K562 (cell line): ENCODE data around the gene EHBP1L1. TPM values are rescaled to one million over a fixed set of nuclear protein-coding genes. Genes with fewer than 3 reads are reported as not detected.
A peak's percentile ranks its signal among the peaks of the same experiment; 100 is the strongest.

Experiments used
- PYGO2 ChIP-seq: fragments of 450-650 bp; IDR thresholded peaks from 2 replicates; pipeline ENCODE4 v1.6.1; 2016; ENCODE audit warnings: mild to moderate bottlenecking, missing genetic modification characterization, moderate library complexity, missing compliant biosample characterization
- RREB1 ChIP-seq: fragments of 250-450 bp; sonication (Bioruptor Pico); IDR thresholded peaks from 2 replicates; pipeline ENCODE4 v1.4.0; 2020
- TOE1 ChIP-seq, 2 experiments: fragments of 450-650 bp in 1 of 2; sonication (generic) in 1 of 2; formaldehyde crosslinking in 1 of 2; IDR thresholded peaks; 2 replicates each; pipeline versions ENCODE4 v1.7.1 to v1.8.0; 2016 to 2022; ENCODE audit warnings: borderline replicate concordance in 2 of 2, mild to moderate bottlenecking in 2 of 2, antibody characterized with exemption in 1 of 2, inconsistent platforms in 1 of 2, low read depth in 1 of 2, missing genetic modification reagents in 1 of 2, moderate library complexity in 1 of 2
- polyA plus RNA-seq, 8 experiments: library from polyadenylated mRNA; depleted of rRNA in 4 of 8; stranded (reverse) in 5 of 8; unstranded in 3 of 8; fragments of >200 nt; fragmentation: Nextera tagmentation in 2 of 8; fragmentation: Illumina TruSeq in 1 of 8; extraction: Ambion mirVana in 2 of 8; extraction: Trizol in 1 of 8; gene quantifications; 2 replicates each; pipeline versions ENCODE4 v1.2.1 to v1.2.3, GENCODE V29; 2011 to 2014; ENCODE audit warnings: inconsistent platforms in 1 of 8, missing spikeins in 1 of 8
- total RNA-seq, 7 experiments: library from RNA; depleted of rRNA in 6 of 7; stranded (reverse); fragments of >200 nt in 6 of 7; fragmentation: Illumina TruSeq in 2 of 7; extraction: Trizol in 2 of 7; gene quantifications; 2 replicates each; pipeline versions ENCODE4 v1.2.1 to v1.2.3, GENCODE V29; 2011 to 2021; ENCODE audit warnings: low replicate concordance in 1 of 7
- TF ChIP-seq, protein P1 (sequence below), 2 experiments: fragments of 200-800 bp in 1 of 2; sonication (Bioruptor generic) in 1 of 2; sonication (generic) in 1 of 2; formaldehyde crosslinking in 1 of 2; IDR thresholded peaks in 1 of 2; conservative IDR thresholded peaks in 1 of 2; 2 replicates each; pipeline versions ENCODE4 v1.5.0 to v1.6.1; 2016 to 2020; ENCODE audit warnings: missing compliant biosample characterization in 1 of 2, missing genetic modification characterization in 1 of 2, missing genetic modification reagents in 1 of 2
- TF ChIP-seq, protein P2 (sequence below): IDR thresholded peaks from 2 replicates; pipeline ENCODE4 v1.6.1; 2012; ENCODE audit warnings: low read depth, low read length, improper control_type of control experiment, borderline replicate concordance

Gene EHBP1L1
- total and polyA plus RNA-seq, 9 of the 15 experiments (the other 6 are each of a cell fraction or from before 2014, with no cell fraction given): 0.03 to 87.1 (median 26.3) TPM

DNA sequence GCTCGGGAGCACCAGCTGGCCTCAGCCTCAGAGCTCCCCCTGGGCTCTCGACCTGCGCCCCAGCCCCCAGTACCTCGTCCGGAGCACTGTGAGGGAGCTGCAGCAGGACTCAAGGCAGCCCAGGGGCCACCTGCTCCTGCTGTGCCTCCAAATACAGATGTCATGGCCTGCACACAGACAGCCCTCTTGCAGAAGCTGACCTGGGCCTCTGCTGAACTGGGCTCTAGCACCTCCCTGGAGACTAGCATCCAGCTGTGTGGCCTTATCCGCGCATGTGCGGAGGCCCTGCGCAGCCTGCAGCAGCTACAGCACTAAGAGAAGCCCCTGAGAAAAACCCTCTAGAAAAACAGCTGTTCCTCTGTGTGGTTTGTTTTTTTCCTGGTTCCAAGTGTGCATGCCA is 4.4 kb upstream of the EHBP1L1 start (continued):
- TF ChIP-seq PYGO2 (tag) (no peak), RREB1 (CRISPR knock-in tag) (no peak), TOE1 (IDR thresholded peaks at IDR 0.05; ENCODE audit: borderline replicate concordance) (no peak), TOE1 (CRISPR knock-in tag; IDR thresholded peaks at IDR 0.05; ENCODE audit: borderline replicate concordance, low read depth) (no peak)
- TF ChIP-seq, protein P1, sequence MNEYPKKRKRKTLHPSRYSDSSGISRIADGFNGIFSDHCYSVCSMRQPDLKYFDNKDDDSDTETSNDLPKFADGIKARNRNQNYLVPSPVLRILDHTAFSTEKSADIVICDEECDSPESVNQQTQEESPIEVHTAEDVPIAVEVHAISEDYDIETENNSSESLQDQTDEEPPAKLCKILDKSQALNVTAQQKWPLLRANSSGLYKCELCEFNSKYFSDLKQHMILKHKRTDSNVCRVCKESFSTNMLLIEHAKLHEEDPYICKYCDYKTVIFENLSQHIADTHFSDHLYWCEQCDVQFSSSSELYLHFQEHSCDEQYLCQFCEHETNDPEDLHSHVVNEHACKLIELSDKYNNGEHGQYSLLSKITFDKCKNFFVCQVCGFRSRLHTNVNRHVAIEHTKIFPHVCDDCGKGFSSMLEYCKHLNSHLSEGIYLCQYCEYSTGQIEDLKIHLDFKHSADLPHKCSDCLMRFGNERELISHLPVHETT (CRISPR knock-in tag; conservative IDR thresholded peaks at IDR 0.05 in 1 of 2, IDR thresholded peaks at IDR 0.05 in 1 of 2): 0 out of 4 replicates have a peak, but pooled peaks of 1 of the 2 experiments have one; percentile 20
- TF ChIP-seq, protein P2, sequence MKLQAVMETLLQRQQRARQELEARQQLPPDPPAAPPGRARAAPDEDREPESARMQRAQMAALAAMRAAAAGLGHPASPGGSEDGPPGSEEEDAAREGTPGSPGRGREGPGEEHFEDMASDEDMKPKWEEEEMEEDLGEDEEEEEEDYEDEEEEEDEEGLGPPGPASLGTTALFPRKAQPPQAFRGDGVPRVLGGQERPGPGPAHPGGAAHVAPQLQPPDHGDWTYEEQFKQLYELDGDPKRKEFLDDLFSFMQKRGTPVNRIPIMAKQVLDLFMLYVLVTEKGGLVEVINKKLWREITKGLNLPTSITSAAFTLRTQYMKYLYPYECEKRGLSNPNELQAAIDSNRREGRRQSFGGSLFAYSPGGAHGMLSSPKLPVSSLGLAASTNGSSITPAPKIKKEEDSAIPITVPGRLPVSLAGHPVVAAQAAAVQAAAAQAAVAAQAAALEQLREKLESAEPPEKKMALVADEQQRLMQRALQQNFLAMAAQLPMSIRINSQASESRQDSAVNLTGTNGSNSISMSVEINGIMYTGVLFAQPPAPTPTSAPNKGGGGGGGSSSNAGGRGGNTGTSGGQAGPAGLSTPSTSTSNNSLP: no peak
